ENCODE data around the gene NFASC. TPM values are rescaled to one million over a fixed set of nuclear protein-coding genes. Genes with fewer than 3 reads are reported as not detected.

The NFASC gene
- polyA plus RNA-seq: 1 to 10 TPM; 2.1 to 9.6 (median 2.2) TPM

- WGBS, 3 donors: 78 to 85% (median 82%) methylated on average over 19 of the region's 19 CpGs
- H3K27ac ChIP-seq (ENCODE audit: low read depth, low read length): no peak within 1 kb of the TSS
Measured at GRCh38 chr1:204870160-204870912, at the start of gene NFASC. Gene NFASC (plus strand): TSS chr1:204870862. CDS start chr1:204944316, 73,454 bp downstream.

- no peak overlapping the region for H3K27ac ChIP-seq (ENCODE audit: low read depth, low read length)
- 35 to 53% (median 46%) methylated on average over 5 of the region's 5 CpGs for WGBS, 3 donors
Measured at GRCh38 chr1:204821476-204821875, 49.2 kb upstream of the NFASC start.

- H3K27ac ChIP-seq (ENCODE audit: low read depth, low read length): no peak overlapping the region
- 85 to 91% (median 89%) methylated on average over 4 of the region's 4 CpGs for WGBS, 3 donors
Measured at GRCh38 chr1:204821924-204822323, 48.7 kb upstream of the NFASC start.

- 32 to 55% (median 55%) methylated on average over 4 of the region's 4 CpGs for WGBS, 3 donors
- no peak overlapping the region for H3K27ac ChIP-seq (ENCODE audit: low read depth, low read length)
Measured at GRCh38 chr1:204826970-204827369, 43.7 kb upstream of the NFASC start.

GRCh38 chr1:204828352-204828850, 42.3 kb upstream of the NFASC start:
- H3K27ac ChIP-seq (ENCODE audit: low read depth, low read length): no peak overlapping the region

GRCh38 chr1:204829133-204829825, 41.4 kb upstream of the NFASC start:
- WGBS, 3 donors: 22 to 42% (median 39%) methylated on average over 6 of the region's 6 CpGs
- H3K27ac ChIP-seq (ENCODE audit: low read depth, low read length): no peak overlapping the region

More at GRCh38 chr1:204828352-204828850, 42.3 kb upstream of the NFASC start:
- WGBS, 3 donors: 1 to 3% (median 1%) methylated on average over 39 to 53 of the region's 53 CpGs

- 42 to 65% (median 53%) methylated on average over 8 of the region's 8 CpGs for WGBS, 3 donors
- H3K27ac ChIP-seq (ENCODE audit: low read depth, low read length): no peak overlapping the region
Measured at GRCh38 chr1:204830747-204831146, 39.9 kb upstream of the NFASC start.

GRCh38 chr1:204831186-204831585, 39.5 kb upstream of the NFASC start:
- 39 to 56% (median 52%) methylated on average over 3 of the region's 3 CpGs for WGBS, 3 donors
- no peak overlapping the region for H3K27ac ChIP-seq (ENCODE audit: low read depth, low read length)

GRCh38 chr1:204834336-204834735, 36.3 kb upstream of the NFASC start:
- 20 to 30% (median 28%) methylated on average over 5 of the region's 5 CpGs for WGBS, 3 donors
- no peak overlapping the region for H3K27ac ChIP-seq (ENCODE audit: low read depth, low read length)

- 41 to 58% (median 56%) methylated on average over 4 of the region's 4 CpGs for WGBS, 3 donors
- H3K27ac ChIP-seq (ENCODE audit: low read depth, low read length): no peak overlapping the region
Measured at GRCh38 chr1:204834752-204835151, 35.9 kb upstream of the NFASC start.

- 66 to 81% (median 74%) methylated on average over 3 of the region's 3 CpGs for WGBS, 3 donors
Measured at GRCh38 chr1:204835737-204836136, 34.9 kb upstream of the NFASC start.

GRCh38 chr1:204836856-204837255, 33.8 kb upstream of the NFASC start:
- 36 to 70% (median 68%) methylated on average over 1 of the region's 1 CpG for WGBS, 3 donors
- no peak overlapping the region for H3K27ac ChIP-seq (ENCODE audit: low read depth, low read length)

More at GRCh38 chr1:204835737-204836136, 34.9 kb upstream of the NFASC start:
- H3K27ac ChIP-seq (ENCODE audit: low read depth, low read length): no peak overlapping the region

- H3K27ac ChIP-seq (ENCODE audit: low read depth, low read length): no peak overlapping the region
- WGBS, 3 donors: 29 to 32% (median 30%) methylated on average over 7 of the region's 7 CpGs
Measured at GRCh38 chr1:204837440-204838084, 33.1 kb upstream of the NFASC start.

- WGBS, 3 donors: 45 to 68% (median 50%) methylated on average over 1 of the region's 1 CpG
- H3K27ac ChIP-seq (ENCODE audit: low read depth, low read length): no peak overlapping the region
Measured at GRCh38 chr1:204841316-204841715, 29.3 kb upstream of the NFASC start.

- 72 to 89% (median 88%) methylated on average over 2 of the region's 2 CpGs for WGBS, 3 donors
- no peak overlapping the region for H3K27ac ChIP-seq (ENCODE audit: low read depth, low read length)
Measured at GRCh38 chr1:204841798-204842197, 28.9 kb upstream of the NFASC start.

- WGBS, 3 donors: 60 to 71% (median 61%) methylated on average over 3 of the region's 3 CpGs
- no peak overlapping the region for H3K27ac ChIP-seq (ENCODE audit: low read depth, low read length)
Measured at GRCh38 chr1:204842369-204842768, 28.3 kb upstream of the NFASC start.

GRCh38 chr1:204842892-204843291, 27.8 kb upstream of the NFASC start:
- H3K27ac ChIP-seq (ENCODE audit: low read depth, low read length): no peak overlapping the region

GRCh38 chr1:204846546-204846945, 24.1 kb upstream of the NFASC start:
- H3K27ac ChIP-seq (ENCODE audit: low read depth, low read length): no peak overlapping the region
- WGBS, 3 donors: 79 to 82% (median 79%) methylated on average over 3 of the region's 3 CpGs

GRCh38 chr1:204848579-204848978, 22.1 kb upstream of the NFASC start:
- H3K27ac ChIP-seq (ENCODE audit: low read depth, low read length): no peak overlapping the region
- 53 to 82% (median 68%) methylated on average over 5 of the region's 5 CpGs for WGBS, 3 donors
